Measurements from ENCODE around the gene SCAMP3.
A peak's percentile ranks its signal among the peaks of the same experiment; 100 is the strongest.

The SCAMP3 gene

DNA sequence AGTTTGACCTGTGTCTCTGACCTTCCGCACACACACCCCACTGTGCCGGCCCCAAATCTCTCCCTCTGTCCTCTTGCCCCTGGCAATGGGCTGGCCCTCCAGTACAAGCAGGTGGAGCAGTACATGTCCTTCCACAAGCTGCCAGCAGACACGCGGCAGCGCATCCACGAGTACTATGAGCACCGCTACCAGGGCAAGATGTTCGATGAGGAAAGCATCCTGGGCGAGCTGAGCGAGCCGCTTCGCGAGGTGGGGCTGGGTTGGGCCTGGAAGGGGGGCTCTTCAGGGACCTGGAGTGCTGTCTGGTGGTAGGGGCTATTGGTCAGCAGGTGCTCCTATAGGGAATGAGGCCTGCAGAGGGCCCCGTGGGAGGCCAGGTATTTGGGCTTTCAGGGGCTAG, 22.9 kb upstream of the SCAMP3 start:
- no peak for DNase-seq

DNA sequence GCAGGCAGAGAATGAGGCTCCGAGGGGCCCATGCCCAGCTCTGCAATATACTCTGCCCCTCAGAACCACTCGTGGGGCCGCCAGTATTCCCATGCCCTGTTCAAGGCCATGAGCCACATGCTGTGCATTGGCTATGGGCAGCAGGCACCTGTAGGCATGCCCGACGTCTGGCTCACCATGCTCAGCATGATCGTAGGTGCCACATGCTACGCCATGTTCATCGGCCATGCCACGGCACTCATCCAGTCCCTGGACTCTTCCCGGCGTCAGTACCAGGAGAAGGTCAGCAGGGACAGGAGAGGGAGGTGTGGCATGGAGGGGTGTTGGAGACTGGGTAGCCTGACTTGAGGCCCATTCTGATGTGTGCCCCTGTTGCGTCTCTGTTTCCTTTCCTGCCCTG, 22.3 kb upstream of the SCAMP3 start:
- no peak for DNase-seq

DNA sequence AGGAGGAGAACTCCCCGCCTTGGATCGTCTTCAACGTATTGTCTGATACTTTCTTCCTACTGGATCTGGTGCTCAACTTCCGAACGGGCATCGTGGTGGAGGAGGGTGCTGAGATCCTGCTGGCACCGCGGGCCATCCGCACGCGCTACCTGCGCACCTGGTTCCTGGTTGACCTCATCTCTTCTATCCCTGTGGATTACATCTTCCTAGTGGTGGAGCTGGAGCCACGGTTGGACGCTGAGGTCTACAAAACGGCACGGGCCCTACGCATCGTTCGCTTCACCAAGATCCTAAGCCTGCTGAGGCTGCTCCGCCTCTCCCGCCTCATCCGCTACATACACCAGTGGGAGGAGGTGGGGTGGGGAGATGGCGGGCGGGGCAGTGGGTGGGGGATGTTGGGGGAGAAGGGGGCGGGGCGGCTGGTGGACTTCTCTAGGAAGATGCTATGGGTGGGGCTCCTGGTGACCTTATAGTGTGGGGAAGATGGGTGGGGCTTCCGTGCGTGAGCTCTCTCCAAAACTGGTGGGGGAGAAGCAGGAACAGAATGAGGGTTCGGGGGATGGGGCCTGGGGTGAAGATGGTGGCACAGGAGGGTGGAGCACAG, 20.4 kb upstream of the SCAMP3 start:
- DNase-seq: no peak

DNA sequence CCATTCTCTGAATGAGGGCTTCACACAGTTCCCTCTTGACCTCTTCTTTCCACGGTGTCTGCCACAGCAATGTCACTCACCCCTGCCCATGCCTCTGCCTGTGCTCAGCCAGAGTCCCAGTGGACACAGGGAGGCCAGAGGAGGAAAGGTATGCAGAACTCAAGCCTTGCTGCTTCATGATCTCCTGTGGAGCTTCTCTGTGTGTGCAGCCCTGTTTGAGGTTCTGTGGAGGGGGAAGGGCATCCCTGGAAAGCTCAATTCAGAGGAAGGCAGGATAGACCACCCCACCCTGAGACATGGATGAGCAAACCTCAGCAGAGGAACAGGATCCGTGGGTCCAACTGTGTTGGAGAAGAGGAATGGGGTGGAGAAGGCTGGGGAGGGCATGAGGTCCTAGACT, 17.1 kb upstream of the SCAMP3 start:
- DNase-seq: no peak

DNA sequence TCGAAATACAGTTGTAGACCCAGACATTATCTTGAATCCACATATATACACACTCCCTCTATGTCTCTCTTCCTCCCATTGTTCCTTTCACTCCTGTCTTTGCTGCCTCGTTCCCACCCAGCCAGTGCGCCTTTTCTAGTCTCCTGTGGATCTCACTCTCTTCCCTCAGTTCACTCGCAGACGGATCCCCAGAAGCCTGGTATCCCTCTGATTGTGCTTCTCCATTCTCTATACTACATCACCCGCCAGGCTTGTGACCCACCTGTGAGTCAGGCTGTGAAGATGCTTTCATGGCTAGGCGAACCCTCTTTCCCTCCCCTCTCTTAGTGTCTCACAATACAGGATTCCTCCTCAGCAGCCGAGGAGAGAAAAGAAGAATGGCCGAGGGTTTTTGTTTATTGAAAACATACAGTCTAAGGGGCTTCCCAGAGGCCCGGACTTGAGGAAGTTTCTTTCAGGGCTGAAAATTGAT, 16.6 kb upstream of the SCAMP3 start:
- DNase-seq: no peak

DNA sequence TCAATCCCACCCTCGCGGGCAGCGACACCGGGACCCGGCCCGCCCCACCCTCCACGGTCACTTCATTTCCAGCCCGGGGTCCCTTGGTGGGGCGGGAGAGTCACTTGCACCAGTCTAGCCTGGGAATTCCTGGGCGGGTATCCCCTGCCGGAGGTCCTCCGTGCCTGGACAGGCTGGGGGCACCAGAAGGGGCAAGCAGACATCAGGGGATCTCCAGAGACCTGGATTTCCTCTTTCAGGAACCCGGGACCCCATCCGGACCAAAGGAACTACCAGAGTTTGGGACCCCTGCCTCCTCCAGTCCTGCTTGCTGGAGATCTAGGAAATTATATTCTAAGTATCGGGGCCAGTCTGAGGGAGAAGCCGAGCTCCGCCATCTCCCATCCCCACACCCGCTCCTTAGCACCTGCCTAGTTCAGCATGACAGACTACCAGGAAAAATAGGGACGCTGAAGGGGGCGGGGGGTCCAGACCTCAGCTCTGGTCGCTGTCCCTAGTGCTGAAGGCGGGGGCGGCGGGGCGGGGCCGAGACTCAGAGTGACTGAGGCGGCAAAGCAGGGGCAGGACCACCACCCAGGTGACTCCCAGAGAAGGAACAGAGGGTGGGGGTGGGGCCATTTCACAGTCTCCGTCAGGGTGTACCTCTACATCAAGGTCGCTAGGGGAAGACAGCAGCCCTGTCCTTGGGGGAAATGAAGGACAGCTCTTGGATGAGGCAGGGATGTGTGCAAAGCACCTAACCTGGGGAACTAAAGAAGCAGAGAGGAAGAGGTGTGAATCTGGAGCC, 15.9 kb upstream of the SCAMP3 start:
- peak; percentile 27 to 38 for DNase-seq

DNA sequence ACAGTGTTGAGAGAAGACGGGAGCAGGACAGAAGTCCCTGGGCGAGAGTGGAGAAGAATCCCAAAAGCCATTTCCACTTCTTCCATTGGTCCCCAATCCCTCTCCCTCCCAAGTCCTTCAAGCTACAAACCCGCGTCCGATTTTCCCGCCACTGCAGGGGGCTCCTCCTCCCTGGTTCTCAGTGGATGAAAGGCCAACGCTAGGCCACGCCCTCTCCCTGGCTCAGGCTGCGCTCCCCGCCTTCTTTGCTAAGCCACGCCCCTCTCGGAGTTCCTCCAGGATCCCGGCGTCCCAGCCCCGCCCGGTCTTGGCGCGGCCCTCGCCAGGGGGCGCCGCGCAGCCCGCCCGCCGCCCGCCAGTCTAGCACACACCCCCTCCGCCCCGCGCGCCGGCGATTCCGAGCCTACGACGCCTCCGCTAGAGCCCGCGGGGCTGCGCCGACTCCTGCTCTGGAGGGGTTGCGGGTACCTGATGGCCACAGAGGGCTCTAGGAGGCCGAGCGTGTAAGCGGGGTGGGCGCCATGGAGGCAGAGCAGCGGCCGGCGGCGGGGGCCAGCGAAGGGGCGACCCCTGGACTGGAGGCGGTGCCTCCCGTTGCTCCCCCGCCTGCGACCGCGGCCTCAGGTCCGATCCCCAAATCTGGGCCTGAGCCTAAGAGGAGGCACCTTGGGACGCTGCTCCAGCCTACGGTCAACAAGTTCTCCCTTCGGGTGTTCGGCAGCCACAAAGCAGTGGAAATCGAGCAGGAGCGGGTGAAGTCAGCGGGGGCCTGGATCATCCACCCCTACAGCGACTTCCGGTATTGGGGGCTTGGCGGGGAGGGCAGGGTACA, 15.1 kb upstream of the SCAMP3 start, which contains the start of gene HCN3:
Gene HCN3 (plus strand): TSS at position 394 of the 832 bp plus-strand sequence. CDS start 128 bp downstream, at position 522.
- peak; percentile 97 to 99 for DNase-seq

DNA sequence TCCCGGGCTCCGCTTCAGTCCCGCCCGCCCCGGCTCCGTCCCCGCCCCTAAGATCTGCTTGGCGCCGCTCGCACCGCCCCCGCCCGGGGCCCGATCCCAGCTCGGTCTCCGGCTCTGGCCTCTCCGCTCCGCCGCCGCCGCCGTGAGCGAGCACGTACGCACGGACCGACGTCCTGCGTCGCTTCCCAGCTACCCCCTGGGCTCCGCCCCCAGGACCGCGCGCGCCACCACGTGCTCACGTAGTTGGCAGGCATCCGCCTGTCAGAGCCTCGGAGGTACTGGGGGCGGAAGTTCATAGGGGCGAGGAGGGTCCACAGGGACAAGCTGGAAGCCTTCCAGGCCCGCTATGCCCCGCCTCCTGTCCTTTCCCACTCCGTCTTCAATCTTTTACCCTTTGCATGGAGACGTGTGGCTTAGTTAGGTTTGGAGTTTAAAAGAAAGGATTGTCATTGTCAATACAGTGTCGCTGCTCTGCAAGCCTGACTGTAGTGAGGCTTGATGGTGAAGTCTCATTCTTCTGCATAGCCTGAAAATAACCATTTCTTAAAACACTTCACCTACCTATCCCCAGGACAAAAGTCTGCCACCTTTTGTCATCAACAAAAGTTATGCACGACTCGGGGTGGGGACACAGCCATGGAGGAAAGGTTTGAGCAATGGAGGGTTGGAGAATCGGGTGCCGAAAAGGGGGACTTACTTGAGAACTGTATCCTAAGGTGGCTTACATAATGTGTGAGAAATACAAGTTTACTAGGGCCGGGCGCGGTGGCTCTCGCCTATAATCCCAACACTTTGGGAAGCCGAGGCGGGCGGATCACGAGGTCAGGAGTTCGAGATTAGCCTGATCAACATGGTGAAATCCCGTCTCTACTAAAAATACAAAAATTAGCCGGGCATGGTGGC, 11.4 kb upstream of the SCAMP3 start, which contains the start of gene CLK2:
Gene CLK2 (minus strand): TSS at position 162 of the 903 bp plus-strand sequence. CDS start 2,527 bp downstream, outside the sequence.
- DNase-seq: peak; percentile 96 to 100

DNA sequence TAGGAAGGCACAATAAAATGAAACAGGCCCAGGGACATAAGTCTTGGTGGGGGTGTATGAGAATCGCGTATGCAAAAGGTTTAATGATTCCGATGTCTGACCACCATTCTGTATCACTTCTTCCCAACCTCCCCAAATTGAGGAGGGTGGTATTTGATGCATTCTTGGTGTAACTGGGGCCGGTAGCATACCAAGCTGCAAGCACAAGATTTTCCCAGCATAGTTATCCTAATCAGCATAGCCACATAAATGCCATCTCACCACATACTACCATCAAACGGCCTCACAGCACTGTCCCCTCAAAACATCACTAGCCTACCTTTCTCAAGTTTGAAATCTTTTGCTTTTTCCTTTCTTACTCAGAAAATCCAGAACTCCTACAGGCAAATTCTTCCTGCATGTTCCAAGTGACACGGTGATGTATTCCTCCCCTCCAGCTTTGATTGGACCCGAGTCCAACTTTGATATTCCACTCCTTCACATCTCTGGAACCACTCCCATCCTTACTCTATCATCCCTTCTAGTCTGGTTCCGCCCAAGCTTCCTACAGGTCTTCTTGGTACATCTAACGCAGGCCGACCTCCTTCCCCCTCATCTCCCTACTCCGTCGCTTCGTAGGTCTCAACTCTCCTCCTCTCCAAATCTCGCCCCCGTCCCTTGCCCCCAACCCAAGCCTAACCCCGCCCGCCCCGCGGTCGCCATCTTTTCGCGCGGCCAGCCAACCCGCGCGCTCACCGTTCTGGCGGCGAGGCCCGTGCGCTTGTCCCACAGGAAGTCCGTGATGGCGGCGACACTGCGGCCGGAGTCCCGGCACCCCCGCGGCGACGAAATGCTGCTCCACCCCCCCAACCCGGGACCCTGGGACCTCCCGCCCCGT, 10.5 kb upstream of the SCAMP3 start:
- peak; percentile 73 to 79 for DNase-seq

DNA sequence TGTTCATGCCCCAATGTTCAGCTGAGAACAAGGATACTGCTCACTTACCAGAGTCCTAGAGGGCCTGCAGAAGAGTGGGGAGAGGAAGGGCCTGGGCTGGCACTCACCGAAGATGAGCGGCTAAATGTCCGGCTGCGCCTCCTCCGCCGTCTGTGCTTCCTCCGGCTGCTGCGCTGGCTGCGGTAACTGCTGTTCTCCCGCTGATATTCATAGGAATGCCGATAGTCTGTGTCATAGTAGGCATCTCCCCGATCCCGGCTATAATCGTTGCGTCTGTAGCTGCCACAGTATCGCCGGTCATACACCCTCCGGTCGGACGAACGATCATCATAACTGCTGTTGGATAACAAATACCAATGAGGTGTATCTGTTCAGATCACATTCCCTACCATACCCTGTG, 7.2 kb upstream of the SCAMP3 start:
- no peak for DNase-seq

DNA sequence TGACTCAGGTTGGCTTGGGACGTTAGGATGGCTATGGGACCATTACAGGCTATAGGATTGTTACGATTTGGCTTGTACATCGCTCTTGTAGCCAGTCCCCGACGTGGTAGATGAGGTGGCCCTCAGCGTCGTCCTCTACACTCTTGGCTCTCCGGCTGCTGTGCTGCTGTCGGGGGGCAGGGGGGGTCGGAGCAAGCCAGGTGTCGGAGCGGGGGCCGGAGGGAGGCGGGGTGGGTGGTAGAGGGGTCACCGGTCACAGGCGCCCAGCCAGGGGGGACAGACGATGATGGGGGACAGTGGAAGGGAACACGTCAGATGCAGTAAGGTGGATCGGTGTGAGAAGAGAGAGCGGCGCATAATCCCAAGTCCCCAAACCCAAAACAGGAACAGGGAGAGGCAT, 6.5 kb upstream of the SCAMP3 start:
- no peak for DNase-seq

DNA sequence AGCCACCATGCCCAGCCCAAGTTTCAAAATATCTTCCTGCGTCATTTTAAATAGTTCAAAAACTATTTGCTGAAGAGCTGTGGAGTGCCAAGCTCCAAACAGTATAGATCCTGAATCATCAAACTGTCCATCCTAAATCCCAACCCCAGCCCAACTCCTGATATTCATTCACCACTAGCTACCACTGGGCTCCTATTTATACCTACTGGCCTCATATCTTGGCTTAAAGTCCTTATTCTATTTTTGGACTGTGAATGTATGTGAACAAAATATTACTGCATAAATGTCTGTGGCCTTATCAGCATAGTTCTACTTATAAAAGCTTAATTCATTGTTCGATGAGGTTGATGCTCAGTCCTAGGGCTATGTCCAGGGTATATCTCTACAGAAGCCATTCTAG, 5.2 kb upstream of the SCAMP3 start:
- DNase-seq: no peak

DNA sequence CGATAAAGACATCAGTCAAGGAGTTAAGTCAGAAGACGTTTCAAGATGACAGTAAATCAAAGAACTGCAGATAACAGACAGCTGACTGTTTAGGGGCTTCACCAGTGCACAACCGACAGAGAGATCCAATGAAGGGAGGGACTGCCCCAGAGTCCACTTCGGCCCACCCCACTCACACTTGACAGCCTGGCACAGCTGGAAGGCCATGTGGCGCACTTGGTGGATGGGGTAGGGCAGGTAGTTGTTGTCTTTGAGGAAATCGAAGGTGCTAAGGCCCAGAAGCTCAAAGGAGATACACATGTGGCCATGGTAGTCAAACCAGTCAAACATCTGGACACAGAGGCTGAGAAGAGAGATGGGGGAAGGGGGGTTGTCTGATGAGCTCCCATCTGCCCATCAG, 4.4 kb upstream of the SCAMP3 start:
- no peak for DNase-seq

DNA sequence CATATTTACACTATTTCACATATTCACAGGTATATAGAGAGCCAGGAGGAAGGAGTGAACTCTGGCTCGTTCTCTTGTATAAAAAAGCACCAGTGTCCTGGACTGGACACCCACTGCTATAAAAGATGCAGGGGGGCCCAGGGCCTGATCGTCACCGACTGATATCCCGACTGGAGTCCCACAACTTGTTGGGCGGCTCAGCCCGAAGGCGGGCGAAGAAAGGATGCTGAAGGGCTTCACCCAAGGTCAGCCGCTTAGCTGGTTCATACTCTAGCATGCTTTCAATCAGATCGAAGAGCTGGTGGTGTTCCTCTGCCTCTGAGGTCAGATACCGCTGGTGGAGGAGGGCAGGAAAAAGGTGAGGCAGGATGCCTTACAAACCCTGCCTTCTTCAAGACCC, 907 bp upstream of the SCAMP3 start:
- DNase-seq: no peak

DNA sequence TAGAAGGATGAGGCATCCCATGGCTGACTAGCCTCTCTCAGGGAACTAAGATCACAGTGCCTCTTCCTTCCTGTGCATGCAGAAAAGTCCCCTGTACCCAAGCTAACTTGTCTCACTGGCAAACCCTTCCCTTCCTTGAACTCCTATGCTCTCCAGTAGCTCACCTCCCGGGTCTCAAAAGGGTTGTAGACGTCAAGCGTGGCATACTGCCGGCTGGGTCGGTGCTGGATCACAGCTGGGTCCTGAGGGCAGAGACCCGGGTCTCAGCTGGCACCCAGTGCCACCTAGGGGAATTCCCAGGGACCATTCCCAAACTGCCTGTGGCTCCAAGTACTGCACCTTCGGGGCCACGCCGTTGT, 688 bp downstream of the SCAMP3 start:
- no peak for DNase-seq

DNA sequence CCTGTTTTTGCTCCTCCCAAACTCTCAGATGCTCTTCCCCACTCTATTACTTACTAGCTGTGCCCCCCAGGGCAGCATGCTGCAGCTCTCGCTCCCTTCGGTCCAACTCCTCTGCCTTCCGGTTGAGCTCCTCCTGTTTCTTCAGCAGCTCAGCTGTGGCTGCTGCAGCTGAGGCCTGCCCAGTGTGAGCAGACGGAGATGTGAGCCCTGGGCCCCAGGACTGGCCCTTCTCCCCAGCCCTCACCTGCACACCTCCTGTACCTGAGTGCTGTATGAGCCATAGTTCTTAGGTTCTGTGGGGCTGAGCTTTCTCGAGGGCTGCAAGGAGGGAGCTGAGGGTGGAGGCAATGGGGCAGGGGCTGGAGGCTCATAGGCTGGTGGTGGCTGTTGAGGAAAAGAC, 1.9 kb downstream of the SCAMP3 start:
- no peak for DNase-seq

DNA sequence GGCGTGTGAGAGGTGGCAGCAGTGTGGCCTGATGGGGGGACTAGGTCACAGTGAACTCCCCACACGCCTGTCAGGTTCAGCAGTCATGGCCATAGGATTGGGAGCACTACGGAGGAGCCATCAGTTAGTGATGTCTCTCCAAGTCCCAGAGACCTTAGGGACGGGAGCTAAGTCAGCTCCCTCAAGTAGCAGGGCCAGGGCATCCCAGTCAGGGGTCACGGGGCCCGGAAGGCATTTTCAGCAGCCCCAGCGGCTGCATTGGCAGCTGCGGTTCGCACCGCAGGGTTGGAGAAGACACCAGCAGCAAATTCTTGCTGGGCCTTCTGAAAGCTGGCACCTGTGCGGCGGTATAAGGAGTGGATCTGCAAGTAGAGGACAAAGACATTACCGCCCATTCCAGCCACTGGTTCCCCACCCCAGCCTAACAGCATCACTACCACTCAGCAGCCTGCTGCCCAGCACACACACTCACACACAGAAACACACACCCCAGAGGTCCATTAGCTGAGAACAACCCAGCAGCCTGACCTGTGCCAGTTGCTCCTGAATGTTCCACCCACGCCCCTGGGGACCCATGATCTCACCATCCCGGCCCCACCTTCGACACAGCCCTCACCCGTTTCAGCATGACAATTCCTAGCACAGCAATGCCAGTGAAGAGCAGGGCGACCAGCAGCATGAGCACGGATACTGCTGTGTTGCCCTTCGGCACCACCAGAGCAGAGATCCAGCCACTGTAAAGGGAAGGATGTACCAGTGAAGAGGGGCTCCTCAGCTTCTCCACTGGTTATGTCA, 5.9 kb downstream of the SCAMP3 start:
- DNase-seq: no peak

DNA sequence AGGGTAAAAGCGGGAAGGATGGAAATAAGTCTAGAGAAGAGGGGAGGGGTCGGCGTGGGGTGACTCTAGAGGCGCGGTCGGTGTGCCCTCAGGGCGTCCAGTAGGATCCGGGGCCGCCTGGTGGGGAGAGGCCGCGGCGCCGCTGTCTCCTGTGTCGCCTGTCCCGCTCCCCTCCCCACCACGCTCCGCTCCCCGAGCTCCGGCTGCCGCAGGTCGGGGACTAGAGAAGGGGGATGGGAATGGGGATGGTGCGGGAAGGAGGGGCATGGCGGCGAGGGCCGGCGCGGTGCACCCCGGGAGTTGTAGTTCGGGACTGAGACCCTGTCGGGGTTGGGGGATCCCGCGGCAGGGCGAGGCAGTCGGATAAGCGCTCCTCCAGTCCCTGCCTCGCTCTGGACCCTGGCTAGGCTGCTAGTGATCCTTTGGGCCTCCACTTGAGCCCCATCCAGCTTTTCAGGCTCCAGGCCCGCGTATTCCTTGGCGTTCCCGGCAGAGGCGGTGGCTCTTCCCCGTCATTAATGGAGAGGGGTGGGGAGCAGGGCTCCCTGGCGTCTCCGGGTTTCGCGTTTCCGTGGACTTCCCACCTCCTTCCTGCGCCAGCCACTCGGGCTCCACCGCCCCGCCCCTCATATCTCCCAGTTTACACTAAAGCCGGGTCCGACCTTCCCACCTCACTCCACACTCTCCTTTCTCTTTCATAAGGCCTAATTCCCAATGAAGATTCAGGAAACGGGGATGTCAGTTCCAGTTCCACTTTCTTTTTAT, 6.7 kb downstream of the SCAMP3 start, which contains the start of gene ENTREP3:
Gene ENTREP3 (minus strand): TSS at position 241 of the 765 bp plus-strand sequence. CDS start 606 bp downstream, outside the sequence.
- DNase-seq: peak; percentile 84 to 92

DNA sequence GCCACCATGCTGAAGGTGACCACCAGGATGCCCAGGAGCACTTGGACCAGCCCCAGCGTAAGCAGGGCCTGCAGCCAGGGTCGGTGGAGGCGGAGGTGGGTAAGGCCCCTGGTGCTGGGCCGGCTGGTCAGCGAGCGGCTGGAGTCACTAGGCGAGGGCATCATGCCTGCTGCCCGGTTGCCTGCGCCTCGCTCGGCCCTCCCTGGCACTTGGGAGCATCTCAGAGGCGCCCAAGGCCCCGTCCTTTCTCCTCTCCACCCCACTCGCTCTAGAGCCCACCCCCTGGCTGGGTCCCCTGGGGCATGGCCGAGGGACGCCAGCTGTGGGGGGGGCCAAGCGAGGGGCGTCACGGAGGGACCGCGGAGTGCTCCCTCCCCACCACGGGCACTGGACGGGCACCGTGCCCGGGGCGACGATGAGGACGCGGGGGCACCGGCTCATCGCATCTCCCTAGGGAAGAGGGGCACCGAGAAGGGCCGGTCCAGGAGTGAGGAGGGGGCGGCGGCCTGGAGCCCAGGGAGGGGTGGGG, 7.4 kb downstream of the SCAMP3 start:
- DNase-seq: no peak

Measured in NCI-H446 (cell line).